ENCODE measurements around the gene SUSD4. TPM values are rescaled to one million over a fixed set of nuclear protein-coding genes. Genes with fewer than 3 reads are reported as not detected.
A peak's percentile ranks its signal among the peaks of the same experiment; 100 is the strongest.

Gene SUSD4
- total and polyA plus RNA-seq, 7 experiments from 2014 or later = 0.10 to 21.5 (median 7.7) TPM

DNA sequence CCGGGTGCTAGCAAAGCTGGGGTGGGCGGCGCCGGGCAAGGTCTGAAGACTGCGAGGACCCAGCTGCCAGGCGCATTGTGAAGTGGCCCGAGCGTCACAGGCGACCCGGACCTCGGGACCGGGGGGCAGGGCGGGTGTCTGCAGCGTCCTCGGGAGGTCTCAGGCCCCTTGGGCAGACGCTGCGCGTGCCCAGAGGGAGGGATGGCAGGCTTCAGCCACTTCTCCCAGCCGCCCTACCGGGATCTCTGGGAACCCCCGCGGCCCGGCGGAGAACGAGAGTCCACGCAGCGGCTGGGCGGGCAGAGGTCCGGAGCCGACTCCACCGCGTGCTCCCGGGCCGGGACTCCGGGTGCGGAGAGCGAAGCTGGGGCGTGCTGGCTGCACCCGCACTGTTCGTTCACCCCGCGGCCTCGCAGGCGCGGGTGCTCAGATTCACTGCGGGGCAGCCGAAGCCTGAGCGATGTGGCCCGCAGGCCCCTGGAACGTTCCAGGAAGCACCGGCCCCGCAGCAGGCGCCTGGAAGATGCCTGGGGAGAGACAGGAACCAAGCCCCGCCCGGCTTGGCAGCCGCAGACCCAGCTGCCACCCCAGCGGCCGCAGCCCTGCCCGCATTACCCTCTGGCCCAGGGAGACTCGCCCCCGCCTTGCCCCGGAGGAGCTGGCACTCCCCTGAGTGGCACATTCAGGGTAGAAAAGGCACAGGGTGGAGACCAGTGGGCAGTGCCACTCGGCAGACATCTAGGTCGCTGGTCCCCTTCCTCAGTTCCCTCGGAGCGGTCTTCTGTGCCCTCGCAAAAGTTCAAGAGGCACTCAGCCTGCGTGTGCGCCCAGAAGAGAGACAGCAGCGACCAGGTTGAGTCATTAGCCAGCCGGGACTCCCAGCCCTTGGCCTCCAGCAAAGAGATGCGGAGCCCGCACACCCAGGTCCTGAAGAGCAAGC lies 29.6 kb upstream of the SUSD4 start, which contains the start of gene CCDC185:
Gene CCDC185 (plus strand): TSS at position 141 of the 940 bp plus-strand sequence. CDS start 61 bp downstream, at position 202.
- intact Hi-C loops (cut with micrococcal nuclease) = no loop called here
- no peaks in the 10 kb centered on the region for H3K4me1 ChIP-seq (ENCODE audit: control insufficient read depth in 2 of 2, insufficient read depth in 2 of 2, low read length in 2 of 2)
- Mint-ChIP-seq H3K36me3 (peaks cover 0 to 3% (median 0%) of the 10 kb centered on the region in 5 donors), H3K9me3 (peaks cover 0 to 19% (median 3%) of the 10 kb centered on the region in 11 donors), H3K27ac (no peak within 1 kb of the TSS), H3K4me3 (peak within 1 kb of the TSS in 8 of 10 donors; percentile 17 to 67 (median 46)), H3K27me3 (peaks cover 13 to 48% (median 29%) of the 10 kb centered on the region in 5 donors), H3K4me1 (peaks cover 0 to 8% (median 4%) of the 10 kb centered on the region in 7 donors)
- no peak for ATAC-seq
- peak within 1 kb of the TSS; percentile 20 for H3K4me3 ChIP-seq (ENCODE audit: low read length)
- no peaks in the 10 kb centered on the region for H3K36me3 ChIP-seq (ENCODE audit: control insufficient read depth in 2 of 3, insufficient read depth in 3 of 3, low read length in 3 of 3)
- no peak within 1 kb of the TSS for H3K27ac ChIP-seq (ENCODE audit: low read depth, low read length)
- ChIA-PET CTCF (no interaction called here), POLR2A (no interaction called here)
- no peak for DNase-seq
- no peaks in the 10 kb centered on the region for H3K9me3 ChIP-seq (ENCODE audit: control insufficient read depth in 2 of 3, low read length in 3 of 3)
- H3K27me3 ChIP-seq (ENCODE audit: control insufficient read depth in 2 of 2, insufficient read depth in 2 of 2, low read length in 2 of 2) = no peaks in the 10 kb centered on the region

DNA sequence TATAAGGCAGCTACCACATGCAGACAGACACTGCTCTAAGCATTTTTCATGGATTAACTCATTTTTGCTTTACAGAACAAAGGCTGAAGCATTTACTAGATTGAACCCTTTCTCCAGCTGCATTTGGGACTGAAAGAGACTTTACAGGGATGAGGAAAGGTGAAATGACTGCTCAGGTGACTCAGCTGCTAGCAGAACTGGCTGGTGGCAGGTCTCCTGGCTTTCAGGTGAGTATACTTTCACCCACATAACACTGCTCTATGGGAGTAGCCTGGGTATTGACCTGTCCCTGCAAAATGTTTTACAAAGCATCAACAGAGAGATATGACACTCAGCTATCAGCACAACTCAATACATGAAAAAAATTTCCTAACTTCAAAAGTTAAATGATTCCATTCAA lies 26.6 kb upstream of the SUSD4 start:
- CTCF ChIA-PET = no interaction called here
- no peak for ATAC-seq
- no peak overlapping the region for H3K4me3 Mint-ChIP-seq

DNA sequence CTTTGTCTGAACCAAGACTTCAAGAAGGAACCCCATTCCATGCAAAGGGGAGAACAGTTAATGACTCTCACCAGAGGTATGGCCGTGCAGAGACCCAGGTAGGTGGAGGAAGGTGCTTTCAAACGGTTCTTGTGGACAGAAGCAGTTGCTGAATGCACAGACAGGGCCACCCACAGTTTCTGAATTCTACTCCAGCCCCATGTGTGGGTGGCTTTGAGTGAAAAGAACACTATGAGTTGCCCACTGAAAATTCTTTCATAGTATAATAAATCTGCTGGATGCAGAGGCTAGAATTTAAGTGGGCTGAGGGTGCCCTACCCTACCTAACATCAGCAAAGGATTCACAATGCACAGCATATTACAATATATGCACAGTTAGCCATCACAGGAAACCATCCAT lies 22.0 kb upstream of the SUSD4 start:
- ChIA-PET POLR2A (no interaction called here), CTCF (no interaction called here)
- no peaks in the 10 kb centered on the region for H3K36me3 ChIP-seq (ENCODE audit: control insufficient read depth in 2 of 3, insufficient read depth in 3 of 3, low read length in 3 of 3)
- ATAC-seq = no peak
- no peaks in the 10 kb centered on the region for H3K4me1 ChIP-seq (ENCODE audit: control insufficient read depth in 2 of 2, insufficient read depth in 2 of 2, low read length in 2 of 2)
- H3K27me3 Mint-ChIP-seq = peaks cover 0 to 25% (median 15%) of the 10 kb centered on the region in 5 donors
- no peak overlapping the region for H3K4me3 Mint-ChIP-seq
- peaks cover 0 to 4% (median 0%) of the 10 kb centered on the region in 7 donors for H3K4me1 Mint-ChIP-seq
- no peak overlapping the region for H3K27ac ChIP-seq (ENCODE audit: low read depth, low read length)
- H3K9me3 Mint-ChIP-seq = peaks cover 0 to 2% (median 0%) of the 10 kb centered on the region in 11 donors
- no peaks in the 10 kb centered on the region for H3K9me3 ChIP-seq (ENCODE audit: control insufficient read depth in 2 of 3, low read length in 3 of 3)
- intact Hi-C loops (cut with micrococcal nuclease) = no loop called here
- H3K4me3 ChIP-seq (ENCODE audit: low read length) = no peak overlapping the region
- peak overlapping the region in 1 of 9 donors; percentile 10 for H3K27ac Mint-ChIP-seq
- no peaks in the 10 kb centered on the region for H3K36me3 Mint-ChIP-seq
- DNase-seq = no peak
- H3K27me3 ChIP-seq (ENCODE audit: control insufficient read depth in 2 of 2, insufficient read depth in 2 of 2, low read length in 2 of 2) = no peaks in the 10 kb centered on the region

More for the DNA sequence above, 26.6 kb upstream of the SUSD4 start:
- no peaks in the 10 kb centered on the region for H3K4me1 ChIP-seq (ENCODE audit: control insufficient read depth in 2 of 2, insufficient read depth in 2 of 2, low read length in 2 of 2)
- Mint-ChIP-seq H3K27me3 (peaks cover 13 to 52% (median 33%) of the 10 kb centered on the region in 5 donors), H3K36me3 (peaks cover 0 to 3% (median 0%) of the 10 kb centered on the region in 5 donors), H3K27ac (no peak overlapping the region), H3K9me3 (peaks cover 0 to 19% (median 3%) of the 10 kb centered on the region in 11 donors), H3K4me1 (peaks cover 0 to 8% (median 4%) of the 10 kb centered on the region in 7 donors)
- no peak for DNase-seq
- H3K36me3 ChIP-seq (ENCODE audit: control insufficient read depth in 2 of 3, insufficient read depth in 3 of 3, low read length in 3 of 3) = no peaks in the 10 kb centered on the region
- no peaks in the 10 kb centered on the region for H3K27me3 ChIP-seq (ENCODE audit: control insufficient read depth in 2 of 2, insufficient read depth in 2 of 2, low read length in 2 of 2)
- no peak overlapping the region for H3K27ac ChIP-seq (ENCODE audit: low read depth, low read length)
- no peaks in the 10 kb centered on the region for H3K9me3 ChIP-seq (ENCODE audit: control insufficient read depth in 2 of 3, low read length in 3 of 3)
- no peak overlapping the region for H3K4me3 ChIP-seq (ENCODE audit: low read length)
- POLR2A ChIA-PET = no interaction called here
- intact Hi-C loops (cut with micrococcal nuclease) = no loop called here

DNA sequence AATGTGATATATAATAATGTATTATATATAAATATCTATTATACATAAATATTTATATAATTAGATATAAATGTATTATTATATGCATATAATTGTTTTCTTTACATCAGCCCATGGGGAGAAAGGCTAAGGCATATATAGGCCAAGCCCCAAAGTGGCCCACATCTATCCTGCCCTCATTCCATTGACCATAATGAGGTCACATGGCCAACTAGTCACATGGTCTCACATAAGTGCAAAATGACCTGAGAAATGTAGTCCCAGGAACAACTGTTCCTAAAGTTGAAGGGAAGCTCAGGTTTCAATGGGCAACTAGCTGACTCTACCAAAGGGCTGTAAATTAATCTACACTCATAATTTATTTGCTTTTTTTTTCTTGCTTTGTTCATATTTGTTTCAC lies 14.8 kb upstream of the SUSD4 start:
- ChIA-PET POLR2A (no interaction called here), CTCF (no interaction called here)
- intact Hi-C loops (cut with micrococcal nuclease) = no loop called here
- no peaks in the 10 kb centered on the region for H3K27me3 ChIP-seq (ENCODE audit: control insufficient read depth in 2 of 2, insufficient read depth in 2 of 2, low read length in 2 of 2)
- H3K9me3 ChIP-seq (ENCODE audit: control insufficient read depth in 2 of 3, low read length in 3 of 3) = peaks cover 0 to 3% (median 2%) of the 10 kb centered on the region in 3 experiments
- Mint-ChIP-seq H3K9me3 (peaks cover 0 to 15% (median 7%) of the 10 kb centered on the region in 11 donors), H3K4me3 (no peak overlapping the region), H3K27me3 (peaks cover 4 to 15% (median 6%) of the 10 kb centered on the region in 5 donors), H3K4me1 (peaks cover 0 to 4% (median 0%) of the 10 kb centered on the region in 7 donors), H3K27ac (no peak overlapping the region), H3K36me3 (peaks cover 0 to 5% (median 3%) of the 10 kb centered on the region in 5 donors)
- H3K4me1 ChIP-seq (ENCODE audit: control insufficient read depth in 2 of 2, insufficient read depth in 2 of 2, low read length in 2 of 2) = no peaks in the 10 kb centered on the region
- no peaks in the 10 kb centered on the region for H3K36me3 ChIP-seq (ENCODE audit: control insufficient read depth in 2 of 3, insufficient read depth in 3 of 3, low read length in 3 of 3)
- H3K27ac ChIP-seq (ENCODE audit: low read depth, low read length) = no peak overlapping the region
- no peak overlapping the region for H3K4me3 ChIP-seq (ENCODE audit: low read length)
- ATAC-seq (no peak), DNase-seq (no peak)

DNA sequence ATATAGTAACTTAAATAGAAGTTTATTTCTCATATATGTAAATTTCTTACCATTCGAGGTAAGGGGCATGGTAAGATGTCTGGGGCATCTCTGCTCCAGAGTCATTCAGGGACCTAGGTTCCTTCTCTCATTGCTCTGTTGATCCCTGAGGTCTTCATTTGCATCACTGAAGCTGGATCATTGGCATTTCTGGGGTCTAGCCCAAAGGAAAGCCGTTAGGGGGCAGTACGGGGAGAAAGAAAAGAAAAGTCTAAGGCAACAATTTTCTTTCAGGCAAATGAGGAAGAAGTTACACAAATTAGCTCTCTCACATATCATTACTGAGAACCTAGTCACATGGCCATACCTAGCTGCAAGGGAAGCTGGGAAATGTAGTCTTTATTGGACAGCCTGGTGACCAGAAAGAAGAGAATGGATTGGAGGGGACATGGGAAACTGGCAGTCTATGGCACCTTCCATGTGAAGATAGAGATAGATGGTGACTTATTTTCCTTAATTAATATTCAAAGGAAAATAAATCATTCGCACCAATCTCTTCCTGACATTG lies 10.2 kb upstream of the SUSD4 start:
- no peak overlapping the region for H3K4me3 ChIP-seq (ENCODE audit: low read length)
- peaks cover 0 to 17% (median 8%) of the 10 kb centered on the region in 11 donors for H3K9me3 Mint-ChIP-seq
- ChIA-PET POLR2A (interaction anchor here (1.6 kb wide), 1 partner anchor 9 kb away, joined by 4 read pairs; no protein-coding TSS in a partner anchor), CTCF (interaction anchor here (1.0 kb wide), 1 partner anchor 9 kb away, joined by 3 read pairs; no protein-coding TSS in a partner anchor)
- H3K27ac ChIP-seq (ENCODE audit: low read depth, low read length) = no peak overlapping the region
- H3K4me1 Mint-ChIP-seq = peaks cover 0 to 4% (median 0%) of the 10 kb centered on the region in 7 donors
- ATAC-seq = no peak
- no peaks in the 10 kb centered on the region for H3K27me3 ChIP-seq (ENCODE audit: control insufficient read depth in 2 of 2, insufficient read depth in 2 of 2, low read length in 2 of 2)
- no peaks in the 10 kb centered on the region for H3K4me1 ChIP-seq (ENCODE audit: control insufficient read depth in 2 of 2, insufficient read depth in 2 of 2, low read length in 2 of 2)
- no peak for DNase-seq
- H3K27ac Mint-ChIP-seq = no peak overlapping the region
- peaks cover 4 to 18% (median 6%) of the 10 kb centered on the region in 5 donors for H3K27me3 Mint-ChIP-seq
- H3K9me3 ChIP-seq (ENCODE audit: control insufficient read depth in 2 of 3, low read length in 3 of 3) = peaks cover 0 to 3% (median 2%) of the 10 kb centered on the region in 3 experiments
- H3K4me3 Mint-ChIP-seq = no peak overlapping the region
- H3K36me3 Mint-ChIP-seq = peaks cover 0 to 5% (median 3%) of the 10 kb centered on the region in 5 donors
- no peaks in the 10 kb centered on the region for H3K36me3 ChIP-seq (ENCODE audit: control insufficient read depth in 2 of 3, insufficient read depth in 3 of 3, low read length in 3 of 3)
- intact Hi-C loops (cut with micrococcal nuclease) = no loop called here

DNA sequence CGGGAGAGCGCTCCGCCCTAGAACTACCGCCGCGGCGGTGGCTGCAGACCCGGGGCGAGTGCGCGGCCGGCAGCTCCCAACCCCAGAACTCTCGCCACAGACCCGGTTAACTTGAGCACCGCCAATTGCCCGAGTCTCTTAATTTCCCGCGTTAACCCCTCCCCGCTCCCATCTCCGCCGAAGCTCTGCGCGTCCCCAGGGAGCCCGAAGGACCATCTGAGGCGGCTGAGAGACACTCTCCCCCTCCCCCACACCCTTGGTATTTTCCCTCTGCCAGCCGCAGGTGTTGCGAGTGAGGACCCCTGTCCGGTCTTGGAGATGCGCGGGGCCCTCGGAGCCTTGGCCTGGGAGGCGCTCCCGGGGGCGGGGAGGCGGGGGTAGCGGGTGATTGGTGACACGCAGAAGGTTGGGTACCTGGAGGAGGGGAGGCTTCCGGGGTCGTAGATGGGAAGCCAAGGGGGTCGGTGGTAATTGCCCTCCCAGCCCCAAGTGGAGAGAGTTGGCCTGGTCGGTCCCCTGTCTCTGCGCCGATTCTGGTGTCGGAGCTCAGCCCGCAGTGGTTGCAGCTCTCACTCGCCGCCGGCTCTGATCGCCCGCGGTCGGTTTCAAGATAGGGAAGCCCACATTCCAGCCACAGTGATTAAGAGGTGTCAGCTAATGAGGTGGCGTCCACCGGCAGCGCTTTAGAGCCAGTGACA lies 858 bp upstream of the SUSD4 start:
- peak overlapping the region; percentile 29 for H3K27ac ChIP-seq (ENCODE audit: low read depth, low read length)
- H3K27me3 Mint-ChIP-seq = peaks cover 0 to 64% (median 0%) of the 10 kb centered on the region in 5 donors
- no peaks in the 10 kb centered on the region for H3K36me3 Mint-ChIP-seq
- H3K27me3 ChIP-seq (ENCODE audit: control insufficient read depth in 2 of 2, insufficient read depth in 2 of 2, low read length in 2 of 2) = no peaks in the 10 kb centered on the region
- peak overlapping the region in 8 of 9 donors; percentile 26 to 78 (median 56) for H3K27ac Mint-ChIP-seq
- no peaks in the 10 kb centered on the region for H3K9me3 ChIP-seq (ENCODE audit: control insufficient read depth in 2 of 3, low read length in 3 of 3)
- H3K4me1 ChIP-seq (ENCODE audit: control insufficient read depth in 2 of 2, insufficient read depth in 2 of 2, low read length in 2 of 2) = no peaks in the 10 kb centered on the region
- H3K4me3 Mint-ChIP-seq = peak overlapping the region; percentile 68 to 96 (median 84)
- H3K36me3 ChIP-seq (ENCODE audit: control insufficient read depth in 2 of 3, insufficient read depth in 3 of 3, low read length in 3 of 3) = no peaks in the 10 kb centered on the region
- ATAC-seq = no peak
- ChIA-PET CTCF (interaction anchor here (0.7 to 8.6 kb wide), 8 partner anchors 9 to 899 kb away, joined by 3 to 79 read pairs (median 3); partner anchors contain the start of gene TLR5), POLR2A (interaction anchor here (0.6 to 1.4 kb wide), 4 partner anchors 10 to 199 kb away, joined by 3 to 4 read pairs (median 3); no protein-coding TSS in a partner anchor)
- peaks cover 0 to 2% (median 0%) of the 10 kb centered on the region in 11 donors for H3K9me3 Mint-ChIP-seq
- peaks cover 7 to 29% (median 25%) of the 10 kb centered on the region in 7 donors for H3K4me1 Mint-ChIP-seq
- H3K4me3 ChIP-seq (ENCODE audit: low read length) = peak overlapping the region; percentile 62
- peak in 6 of 9 donors; percentile 8 to 31 (median 23) for DNase-seq
- intact Hi-C loops (cut with micrococcal nuclease) = loop anchor here (1.0 to 10.0 kb wide), 10 partner anchors 116 to 750 kb away; partner anchors contain the start of genes TLR5 (in 2 of the 2), AIDA (in 1 of the 2), BROX (in 1 of the 2) and DISP1 (in 1 of the 2)

Data from naive thymus-derived CD4-positive, alpha-beta T cell (primary cell).